SK-N-SH (cell line): ENCODE data around the gene ZSWIM5.

Experiments
- EP300 ChIP-seq, 2 experiments: IDR thresholded peaks; 2 replicates each; pipeline versions ENCODE4 v1.4.0 to v1.6.1; 2012; ENCODE audit warnings: borderline replicate concordance in 1 of 2, low read depth in 1 of 2, low read length in 1 of 2
- FOXJ3 ChIP-seq: sonication (generic); formaldehyde crosslinking; IDR thresholded peaks from 2 replicates; pipeline ENCODE4 v1.5.1; 2020; ENCODE audit warnings: mild to moderate bottlenecking, missing genetic modification reagents
- NFIC ChIP-seq: IDR thresholded peaks from 2 replicates; pipeline ENCODE4 v1.4.0; 2012; ENCODE audit warnings: borderline replicate concordance
- TF ChIP-seq, protein P1 (sequence below): fragments of 200-600 bp; sonication (generic); IDR thresholded peaks from 2 replicates; pipeline ENCODE4 v1.6.1; 2017; ENCODE audit warnings: antibody characterized with exemption, mild to moderate bottlenecking, moderate library complexity

DNA sequence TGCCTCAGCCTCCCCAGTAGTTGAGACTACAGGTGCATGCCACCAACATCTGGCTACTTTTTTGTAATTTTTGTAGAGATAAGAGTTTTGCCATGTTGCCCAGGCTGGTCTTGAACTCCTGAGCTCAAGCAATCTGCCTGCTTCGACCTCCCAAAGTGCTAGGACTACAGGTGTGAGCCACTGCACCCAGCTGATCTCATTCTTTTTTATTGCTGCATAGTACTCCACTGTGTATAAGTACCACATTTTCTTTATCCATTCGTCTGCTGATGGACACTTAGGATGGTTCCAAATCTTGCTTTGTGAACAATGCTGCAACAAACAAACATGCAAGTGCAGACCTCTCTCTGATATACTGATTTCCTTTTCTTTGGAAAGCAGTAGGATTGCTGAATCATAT lies 134.8 kb downstream of the ZSWIM5 start:
- TF ChIP-seq NFIC (no peak), EP300 (IDR thresholded peaks at IDR 0.05; ENCODE audit: borderline replicate concordance in 1 of 2, low read depth in 1 of 2, low read length in 1 of 2) (no peak), FOXJ3 (CRISPR knock-in tag) (no peak)
- TF ChIP-seq, protein P1, sequence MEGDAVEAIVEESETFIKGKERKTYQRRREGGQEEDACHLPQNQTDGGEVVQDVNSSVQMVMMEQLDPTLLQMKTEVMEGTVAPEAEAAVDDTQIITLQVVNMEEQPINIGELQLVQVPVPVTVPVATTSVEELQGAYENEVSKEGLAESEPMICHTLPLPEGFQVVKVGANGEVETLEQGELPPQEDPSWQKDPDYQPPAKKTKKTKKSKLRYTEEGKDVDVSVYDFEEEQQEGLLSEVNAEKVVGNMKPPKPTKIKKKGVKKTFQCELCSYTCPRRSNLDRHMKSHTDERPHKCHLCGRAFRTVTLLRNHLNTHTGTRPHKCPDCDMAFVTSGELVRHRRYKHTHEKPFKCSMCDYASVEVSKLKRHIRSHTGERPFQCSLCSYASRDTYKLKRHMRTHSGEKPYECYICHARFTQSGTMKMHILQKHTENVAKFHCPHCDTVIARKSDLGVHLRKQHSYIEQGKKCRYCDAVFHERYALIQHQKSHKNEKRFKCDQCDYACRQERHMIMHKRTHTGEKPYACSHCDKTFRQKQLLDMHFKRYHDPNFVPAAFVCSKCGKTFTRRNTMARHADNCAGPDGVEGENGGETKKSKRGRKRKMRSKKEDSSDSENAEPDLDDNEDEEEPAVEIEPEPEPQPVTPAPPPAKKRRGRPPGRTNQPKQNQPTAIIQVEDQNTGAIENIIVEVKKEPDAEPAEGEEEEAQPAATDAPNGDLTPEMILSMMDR, result no peak
